Activated CD4-positive, alpha-beta T cell treated with anti-CD3 and anti-CD28 coated beads for 1 hour (primary cell): Measurements from ENCODE around the gene TTC28.

Experiments used
- DNase-seq: peaks from one replicate; pipeline ENCODE4 v3.0.0-alpha.2; 2020

Gene TTC28

GRCh38 chr22:28015676-28016601, 663.7 kb downstream of the TTC28 start:
- DNase-seq: no peak

GRCh38 chr22:28015046-28015425, 664.6 kb downstream of the TTC28 start:
- DNase-seq: no peak

- no peak for DNase-seq
Measured at GRCh38 chr22:28014211-28015045, 665.2 kb downstream of the TTC28 start.

GRCh38 chr22:28013611-28014010, 666.0 kb downstream of the TTC28 start:
- no peak for DNase-seq

GRCh38 chr22:28012832-28013460, 666.7 kb downstream of the TTC28 start:
- DNase-seq: no peak

- DNase-seq: peak; percentile 61
Measured at GRCh38 chr22:28009272-28009827, 670.3 kb downstream of the TTC28 start.

GRCh38 chr22:28008649-28009048, 671.0 kb downstream of the TTC28 start:
- DNase-seq: no peak

- DNase-seq: no peak
Measured at GRCh38 chr22:28008056-28008455, 671.6 kb downstream of the TTC28 start.

- no peak for DNase-seq
Measured at GRCh38 chr22:28006271-28006670, 673.4 kb downstream of the TTC28 start.

- no peak for DNase-seq
Measured at GRCh38 chr22:28005513-28005912, 674.1 kb downstream of the TTC28 start.

- DNase-seq: no peak
Measured at GRCh38 chr22:28004021-28004420, 675.6 kb downstream of the TTC28 start.

GRCh38 chr22:28002863-28003565, 676.6 kb downstream of the TTC28 start:
- no peak for DNase-seq

GRCh38 chr22:28002181-28002700, 677.4 kb downstream of the TTC28 start:
- no peak for DNase-seq

- DNase-seq: no peak
Measured at GRCh38 chr22:28001171-28001835, 678.3 kb downstream of the TTC28 start.

GRCh38 chr22:28000361-28000760, 679.3 kb downstream of the TTC28 start:
- DNase-seq: no peak

- DNase-seq: no peak
Measured at GRCh38 chr22:27999876-28000275, 679.8 kb downstream of the TTC28 start.

- DNase-seq: no peak
Measured at GRCh38 chr22:27998511-27999410, 680.9 kb downstream of the TTC28 start.

- DNase-seq: no peak
Measured at GRCh38 chr22:27997538-27997937, 682.1 kb downstream of the TTC28 start.

- no peak for DNase-seq
Measured at GRCh38 chr22:27996981-27997380, 682.7 kb downstream of the TTC28 start.

- DNase-seq: no peak
Measured at GRCh38 chr22:27996529-27996925, 683.1 kb downstream of the TTC28 start.
